Vein endothelial cell (primary cell): ENCODE results near the gene RPL18. TPM values are rescaled to one million over a fixed set of nuclear protein-coding genes. Genes with fewer than 3 reads are reported as not detected.

Source experiments
- total RNA-seq: library from RNA; depleted of rRNA; stranded (reverse); fragments of >200 nt; gene quantifications from 2 replicates; pipeline ENCODE4 v1.2.3, GENCODE V29; 2012

Gene RPL18
- total RNA-seq: 1,820 and 2,339 TPM in 2 replicates

GRCh38 chr19:48618916-48619691 lies at the start of gene RPL18, which contains the start of gene SPHK2:
Gene RPL18, minus strand, starts transcription at chr19:48619178. Its CDS starts 35 bp downstream, at chr19:48619143.
Gene SPHK2, plus strand, starts transcription at chr19:48619506. Its CDS starts 1,009 bp downstream, at chr19:48620515.

GRCh38 chr19:48646001-48646721 lies 27.2 kb upstream of the RPL18 start, which contains the start of gene CA11:
Gene CA11, minus strand, starts transcription at chr19:48646187. Its CDS starts 555 bp downstream, at chr19:48645632.

GRCh38 chr19:48636859-48637448 lies 18.0 kb upstream of the RPL18 start, which contains the start of gene DBP:
Gene DBP, minus strand, starts transcription at chr19:48637379. Its CDS starts 385 bp downstream, at chr19:48636994.

GRCh38 chr19:48614436-48615230 lies 4.3 kb downstream of the RPL18 start, which contains the start of gene FAM83E:
Gene FAM83E, minus strand, starts transcription at chr19:48615076. Its CDS starts 1,704 bp downstream, at chr19:48613372.

GRCh38 chr19:48606463-48607358 lies 12.3 kb downstream of the RPL18 start, which contains the start of gene SPACA4:
Gene SPACA4, plus strand, starts transcription at chr19:48606742. Its CDS starts 237 bp downstream, at chr19:48606979.

Other genes with a start within 250 kb of the RPL18 start
- 104 and 127 TPM in 2 replicates for gene KDELR1, start 227.6 kb downstream of the RPL18 start, total RNA-seq
- 0.48 and 0.98 TPM in 2 replicates for gene GRIN2D, start 225.5 kb downstream of the RPL18 start, total RNA-seq
- gene GRWD1, start 173.2 kb downstream of the RPL18 start, total RNA-seq: 43.8 and 59.7 TPM in 2 replicates
- gene KCNJ14, start 163.6 kb downstream of the RPL18 start, total RNA-seq: 0.33 and 0.76 TPM in 2 replicates
- 87.2 and 90.8 TPM in 2 replicates for gene CYTH2, start 149.8 kb downstream of the RPL18 start, total RNA-seq
- gene LMTK3, start 107.3 kb downstream of the RPL18 start, total RNA-seq: under 0.01 and 0.10 TPM in 2 replicates
- gene SULT2B1, start 67.0 kb downstream of the RPL18 start, total RNA-seq: not detected in 2 replicates
- not detected in 2 replicates for gene SPACA4, start 12.4 kb downstream of the RPL18 start, total RNA-seq
- 0.33 TPM in 1 of 2 replicates, not detected in the other for gene FAM83E, start 4.1 kb downstream of the RPL18 start, total RNA-seq
- 11.4 and 15.2 TPM in 2 replicates for gene SPHK2, start 328 bp upstream of the RPL18 start, total RNA-seq
- gene DBP, start 18.2 kb upstream of the RPL18 start, total RNA-seq: 0.57 and 2.0 TPM in 2 replicates
- gene CA11, start 27.0 kb upstream of the RPL18 start, total RNA-seq: 1.3 and 2.0 TPM in 2 replicates
- gene NTN5, start 53.8 kb upstream of the RPL18 start, total RNA-seq: not detected in 2 replicates
- not detected in 2 replicates for gene FUT2, start 76.8 kb upstream of the RPL18 start, total RNA-seq
- 0.33 and 0.38 TPM in 2 replicates for gene MAMSTR, start 100.5 kb upstream of the RPL18 start, total RNA-seq
- gene RASIP1, start 121.4 kb upstream of the RPL18 start, total RNA-seq: 88.4 and 127 TPM in 2 replicates
- gene IZUMO1, start 127.7 kb upstream of the RPL18 start, total RNA-seq: under 0.01 and 0.29 TPM in 2 replicates
- 6.5 and 8.5 TPM in 2 replicates for gene FUT1, start 133.5 kb upstream of the RPL18 start, total RNA-seq
- not detected in 2 replicates for gene FGF21, start 136.3 kb upstream of the RPL18 start, total RNA-seq
- 39.9 and 55.5 TPM in 2 replicates for gene BCAT2, start 191.9 kb upstream of the RPL18 start, total RNA-seq
- gene HSD17B14, start 217.3 kb upstream of the RPL18 start, total RNA-seq: 0.98 and 3.5 TPM in 2 replicates
- gene PLEKHA4, start 249.4 kb upstream of the RPL18 start, total RNA-seq: 2.0 and 5.6 TPM in 2 replicates